NCI-H2196 (cell line): Measurements from ENCODE around the gene QRFPR.
"Not testable (repeated sequence)": the region's sequence is repeated elsewhere in the genome, so short reads cannot be mapped to it uniquely, and the experiment has no call there.

ENCODE experiments used
- DNase-seq: peaks from one replicate; lab custom pipeline; 2025; ENCODE audit not compliant: unreplicated experiment; lab: John Stamatoyannopoulos, UW

The QRFPR gene

DNA sequence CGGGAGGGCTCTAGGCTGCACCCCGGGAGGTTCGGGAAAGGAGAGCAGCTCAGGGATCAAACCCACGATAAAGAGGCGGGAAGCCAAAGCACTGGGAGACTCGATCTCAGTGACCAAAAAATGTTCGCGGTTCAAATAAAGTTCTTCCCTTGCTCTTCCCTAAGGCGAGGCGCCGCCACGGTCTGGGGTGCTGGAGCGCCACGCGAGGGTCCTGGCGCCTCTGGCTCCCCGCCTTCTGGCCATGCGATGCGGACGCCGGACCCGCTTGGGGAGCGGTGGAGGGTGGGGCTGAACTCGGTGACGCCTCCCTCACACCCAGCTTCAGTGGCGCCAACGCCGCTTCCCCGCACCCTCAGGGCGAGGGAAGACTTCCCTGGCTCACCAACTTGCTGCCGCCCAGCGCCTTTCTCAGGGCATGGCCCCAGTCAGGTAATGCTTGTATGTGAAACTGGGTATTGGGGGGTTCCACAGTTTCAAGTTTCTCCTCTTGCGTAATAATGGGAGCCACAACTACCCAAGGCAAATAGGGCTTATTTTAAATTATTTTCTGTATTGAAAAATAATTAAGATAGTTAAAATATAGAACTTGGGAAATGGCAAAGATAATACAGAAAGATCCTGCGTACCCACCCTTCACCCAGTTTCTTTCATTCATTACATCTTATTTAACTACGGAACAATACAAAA, at the start of gene QRFPR:
TSS of gene QRFPR (minus strand) at position 243 of the 687 bp plus-strand sequence. CDS start 371 bp downstream, outside the sequence.
- no peak for DNase-seq

DNA sequence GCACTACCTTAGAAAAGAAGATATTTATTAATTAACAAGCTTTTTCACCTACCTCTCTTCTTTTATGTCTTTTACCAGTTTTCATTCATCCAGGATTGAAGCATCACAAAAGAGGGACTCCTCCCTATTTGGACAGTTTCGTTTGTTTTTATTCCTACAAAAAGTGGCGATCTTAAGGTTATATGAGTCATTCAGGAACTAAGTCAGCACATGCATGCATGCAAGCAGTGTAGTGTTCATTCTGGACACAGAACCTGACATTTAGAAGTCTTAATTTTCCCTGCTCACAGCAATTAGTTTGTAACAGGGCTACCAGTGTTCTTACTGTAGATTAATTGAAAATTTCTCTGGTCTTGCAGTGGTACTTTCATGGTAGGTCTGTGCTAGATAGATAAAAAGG, 47.9 kb upstream of the QRFPR start:
- no peak for DNase-seq

DNA sequence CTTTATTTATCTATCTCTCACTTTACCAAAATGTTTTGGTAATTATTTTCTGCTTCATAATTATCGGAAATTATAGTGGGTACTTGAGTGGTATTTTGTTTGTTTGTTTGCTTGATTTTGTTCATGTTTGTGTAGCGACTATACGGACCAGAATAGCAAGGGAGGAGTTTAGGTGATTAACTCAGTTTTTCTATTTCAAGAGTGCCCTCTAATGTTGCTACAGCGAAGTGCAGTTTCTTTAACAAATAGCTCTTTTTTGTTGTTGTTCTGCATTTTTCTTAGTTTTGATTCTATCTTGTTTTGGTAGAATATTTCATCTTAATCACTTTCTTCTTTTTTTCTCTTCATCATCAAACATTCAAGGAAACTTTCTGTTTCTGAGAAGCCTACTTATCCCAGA, 40.8 kb upstream of the QRFPR start:
- DNase-seq: no peak

DNA sequence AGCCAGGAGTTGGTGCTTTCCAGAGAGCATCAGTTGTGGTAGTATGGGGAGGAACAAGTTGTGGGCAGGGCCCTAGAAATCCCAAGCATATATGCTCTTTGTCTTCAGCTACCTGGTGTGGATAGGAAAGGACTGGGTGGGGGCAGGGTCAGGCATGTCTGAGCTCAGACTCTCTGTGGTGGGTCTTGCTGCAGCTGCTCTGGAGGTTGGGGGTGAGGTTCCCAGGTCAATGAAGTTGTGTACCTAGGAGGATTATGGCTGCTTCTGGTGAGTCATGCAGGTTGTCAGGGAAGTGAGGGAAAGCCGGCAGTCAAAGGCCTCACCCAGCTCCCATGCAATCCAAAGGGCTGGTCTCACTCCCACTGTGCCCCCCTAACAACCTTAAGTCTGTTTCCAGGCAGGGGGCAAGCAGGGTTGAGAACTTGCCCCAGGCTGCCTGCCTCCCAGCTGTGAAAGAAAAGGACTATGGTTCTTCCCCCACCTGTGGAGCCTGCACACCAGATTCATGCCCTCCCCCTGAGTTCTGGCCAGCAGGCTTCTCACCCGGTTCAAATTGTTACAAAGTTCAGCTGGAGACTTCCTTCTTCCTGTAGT, 30.4 kb upstream of the QRFPR start:
- DNase-seq: no peak

DNA sequence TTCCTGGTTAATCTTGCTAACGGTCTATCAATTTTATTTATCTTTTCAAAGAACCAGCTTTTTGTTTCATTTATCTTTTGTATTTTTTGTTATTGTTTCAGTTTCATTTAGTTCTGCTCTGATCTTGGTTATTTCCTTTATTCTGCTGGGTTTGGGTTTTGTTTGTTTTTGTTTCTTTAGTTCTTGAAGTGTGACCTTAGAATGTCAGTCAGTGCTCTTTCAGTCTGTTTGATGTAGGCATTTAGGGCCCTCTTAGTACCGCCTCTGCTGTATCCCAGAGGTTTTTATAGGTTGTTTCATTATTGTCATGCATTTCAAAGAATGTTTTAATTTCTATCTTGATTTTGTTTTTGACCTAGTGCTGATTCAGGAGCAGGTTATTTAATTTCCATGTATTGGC, 27.7 kb upstream of the QRFPR start:
- not testable (repeated sequence) for DNase-seq

DNA sequence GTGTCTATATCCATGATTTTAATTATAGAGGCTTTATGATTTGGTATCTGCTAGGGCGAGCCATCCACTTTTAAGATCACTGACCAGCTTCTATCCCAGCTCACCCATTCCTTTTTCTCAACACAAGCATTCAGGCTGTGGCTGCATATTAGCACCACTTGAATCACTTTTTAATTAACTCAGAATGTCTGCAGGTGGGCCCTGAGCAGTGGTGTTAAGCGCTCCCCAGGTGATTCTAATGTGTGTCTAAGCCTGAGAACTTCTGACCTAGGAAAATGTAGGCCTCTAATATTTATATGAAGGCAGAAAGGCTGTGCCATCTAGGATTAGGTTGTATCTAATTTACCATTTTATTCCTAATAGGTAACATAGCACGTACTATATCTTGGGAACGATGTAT, 19.8 kb upstream of the QRFPR start:
- DNase-seq: no peak

DNA sequence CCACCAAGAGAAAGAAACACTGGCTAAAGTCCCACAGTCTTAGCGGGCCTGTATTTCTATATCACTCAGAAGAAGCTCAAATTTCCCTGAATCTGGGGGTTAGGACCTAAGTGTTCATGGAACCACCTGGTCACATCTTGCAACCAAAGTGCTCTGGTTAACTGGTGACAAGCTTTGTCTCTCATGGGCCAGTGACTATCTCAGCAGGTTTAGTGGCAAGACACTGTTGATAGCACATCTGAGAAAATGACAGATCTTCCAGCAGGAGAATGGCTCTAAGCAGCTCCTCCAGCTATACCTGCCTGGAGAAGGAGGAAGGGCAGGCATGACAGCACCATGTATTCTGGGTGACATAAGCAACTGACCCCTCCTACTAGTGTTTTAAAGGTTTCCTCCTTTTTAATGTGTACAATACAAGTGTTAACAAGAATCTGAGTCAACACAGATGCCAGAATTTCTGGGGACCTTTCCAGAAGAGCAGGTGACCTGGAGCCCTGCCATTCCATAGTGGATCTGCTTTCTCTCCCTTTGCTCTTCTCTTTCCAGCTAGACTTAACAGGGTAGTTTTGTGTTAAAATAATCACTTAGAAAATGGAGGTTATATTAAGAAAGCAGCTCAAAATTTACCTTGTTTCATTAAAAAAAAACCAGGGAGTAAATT, 17.3 kb upstream of the QRFPR start:
- no peak for DNase-seq

DNA sequence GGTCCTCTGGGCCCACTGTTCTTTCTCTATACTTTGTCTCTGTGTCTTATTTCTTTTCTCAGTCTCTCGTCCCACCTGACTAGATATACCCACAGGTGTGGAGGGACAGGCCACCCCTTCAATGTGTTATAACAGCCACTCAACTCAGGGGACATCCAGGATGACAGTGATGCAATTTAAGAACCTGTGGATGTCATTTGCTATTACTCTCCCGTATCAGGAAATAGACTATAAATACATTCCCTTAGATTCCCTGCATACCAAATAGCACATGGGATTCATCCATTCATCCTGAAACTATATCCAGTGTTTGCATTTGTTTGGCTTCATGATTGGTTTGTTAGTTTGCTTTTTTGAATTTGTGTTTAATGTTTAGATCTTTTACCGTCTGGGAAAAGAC, 16.6 kb upstream of the QRFPR start:
- no peak for DNase-seq

DNA sequence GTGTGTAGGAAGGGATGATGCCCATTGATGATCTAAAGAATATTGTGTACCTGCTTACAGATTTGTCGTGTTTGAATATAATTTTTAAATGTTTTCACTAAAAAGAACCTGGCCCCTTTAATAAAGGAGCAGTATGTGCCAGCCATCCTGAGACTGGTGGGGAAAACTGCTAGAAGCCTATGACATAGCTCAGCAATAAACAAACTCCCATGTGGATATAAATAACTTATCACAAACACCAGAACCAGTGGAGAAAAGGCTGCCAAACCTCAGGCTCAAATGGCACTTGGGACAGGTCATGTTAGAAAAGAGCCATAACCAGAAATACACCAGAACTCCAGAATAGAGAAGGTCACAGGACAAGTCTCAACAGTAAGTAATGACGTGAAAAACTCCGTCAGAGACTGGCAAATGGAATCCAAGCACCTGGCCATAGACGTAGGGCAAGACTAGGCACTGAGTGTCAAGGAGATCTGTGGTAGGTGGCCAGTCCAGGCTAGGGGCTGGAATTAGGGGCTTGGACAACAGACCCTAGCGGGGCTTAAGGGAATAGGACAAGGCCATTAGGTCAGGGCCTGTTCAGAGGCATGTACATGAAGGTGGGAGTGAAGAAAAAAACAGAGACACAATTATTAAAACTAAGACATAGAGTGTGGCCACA, 11.7 kb upstream of the QRFPR start:
- DNase-seq: no peak

DNA sequence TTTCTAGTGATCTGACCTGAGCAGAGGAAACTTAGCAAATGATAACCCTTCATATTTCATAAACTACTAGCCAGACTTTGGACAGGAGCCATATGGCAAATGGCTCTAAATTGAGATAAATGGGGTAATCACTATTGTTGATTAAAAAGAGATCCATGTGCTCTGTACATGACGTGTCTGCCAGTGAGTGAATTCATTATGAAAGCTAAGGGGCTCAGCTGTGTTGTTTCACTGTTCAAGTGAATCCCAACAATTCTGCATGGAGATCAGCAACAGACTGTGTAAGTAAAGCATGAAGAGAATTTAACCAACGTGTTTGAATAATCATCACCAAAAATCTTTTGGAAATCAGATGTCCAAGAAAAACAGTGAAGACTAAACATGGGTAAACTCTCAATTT, 9.5 kb upstream of the QRFPR start:
- no peak for DNase-seq

DNA sequence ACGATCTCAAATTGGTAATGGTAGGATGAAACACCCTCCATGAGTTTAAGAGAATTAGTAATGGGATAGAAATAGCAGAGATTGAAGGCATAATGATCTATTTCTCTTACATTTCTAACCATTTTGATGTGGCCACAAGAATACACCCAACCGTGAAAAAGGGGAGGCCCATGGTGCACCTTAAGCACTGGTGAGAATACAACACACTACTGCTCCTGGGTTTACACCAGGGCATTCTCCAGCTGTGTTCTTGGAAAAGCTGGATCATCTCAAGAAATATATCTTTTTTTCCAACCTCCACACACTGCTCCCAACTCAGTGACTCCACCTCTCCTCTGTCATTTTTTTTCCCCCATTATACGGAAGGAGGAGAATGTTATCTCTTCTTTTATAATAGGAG, 1.5 kb downstream of the QRFPR start:
- DNase-seq: no peak

DNA sequence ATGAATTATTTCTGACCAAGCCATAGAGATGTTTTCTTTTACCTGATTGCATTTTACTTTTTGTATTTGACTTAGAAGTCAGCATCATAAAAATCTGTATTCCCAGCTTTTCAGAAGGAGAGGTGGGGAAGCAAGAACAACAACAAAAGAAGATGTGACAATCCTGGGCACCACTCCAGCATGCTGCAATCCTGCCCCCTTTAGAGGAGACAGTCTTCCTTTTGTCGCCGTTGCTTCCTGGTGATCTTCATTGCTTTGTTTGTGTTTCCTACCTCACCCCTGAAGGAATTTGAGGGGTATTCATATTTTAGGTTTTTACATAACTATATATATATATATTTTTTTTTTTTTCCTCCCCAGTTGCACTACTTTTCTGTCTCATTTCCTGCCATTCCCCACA, 3.7 kb downstream of the QRFPR start:
- no peak for DNase-seq

DNA sequence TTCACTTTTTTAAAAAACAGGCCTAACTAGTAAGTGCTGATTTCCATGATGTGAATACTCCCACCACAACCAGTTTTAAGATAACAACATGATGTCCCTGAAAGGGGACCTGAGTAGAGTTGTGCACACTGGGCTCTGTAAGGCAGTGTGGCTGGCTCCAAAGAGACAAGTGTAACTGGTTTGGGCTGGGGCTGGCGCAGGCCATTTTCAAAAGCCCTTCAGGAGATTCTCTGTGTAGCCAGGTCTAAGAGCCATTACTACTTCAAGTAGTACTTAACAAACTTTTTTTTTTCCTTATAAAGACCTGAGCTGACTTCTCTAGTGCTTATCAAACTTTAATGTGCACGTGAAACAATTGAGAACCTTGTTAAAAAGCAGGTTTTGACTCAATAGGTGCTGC, 4.3 kb downstream of the QRFPR start:
- DNase-seq: no peak

DNA sequence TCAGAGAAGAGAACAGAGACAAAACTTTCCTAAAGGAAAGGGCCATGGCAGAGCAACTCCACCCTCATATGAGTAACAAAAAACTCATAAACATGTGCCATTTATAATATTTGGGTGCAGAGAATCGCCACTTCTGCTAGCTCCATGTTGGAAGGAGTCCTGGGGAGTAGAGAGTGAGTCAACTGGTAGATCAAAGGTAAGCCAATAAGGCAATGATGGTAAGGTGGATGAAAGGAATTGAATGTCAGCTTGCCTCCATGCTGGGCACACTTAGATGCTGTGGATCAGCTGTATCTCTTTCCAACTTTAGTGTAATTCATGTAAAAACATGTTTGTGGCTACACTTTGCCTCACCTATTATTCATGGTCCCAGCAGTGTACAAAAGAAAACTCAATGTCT, 4.7 kb downstream of the QRFPR start:
- no peak for DNase-seq

DNA sequence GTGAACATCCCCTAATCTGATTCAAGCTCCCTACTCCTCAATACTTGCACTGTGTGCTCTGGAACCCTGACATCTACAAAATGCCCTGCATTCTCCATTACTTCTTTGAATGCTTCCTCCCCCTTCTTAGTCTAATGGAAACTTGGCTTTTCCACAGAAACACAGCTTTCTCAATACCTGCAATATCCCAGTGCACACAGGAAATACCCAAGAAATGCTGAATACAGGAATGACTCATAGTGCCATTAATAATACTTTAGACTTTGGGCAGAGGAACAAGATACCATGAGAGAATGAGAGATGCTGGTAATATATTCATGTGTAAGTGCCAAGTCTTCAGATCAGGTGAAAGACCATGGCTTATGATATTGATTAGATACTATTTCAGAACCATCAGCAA, 5.6 kb downstream of the QRFPR start:
- DNase-seq: no peak

DNA sequence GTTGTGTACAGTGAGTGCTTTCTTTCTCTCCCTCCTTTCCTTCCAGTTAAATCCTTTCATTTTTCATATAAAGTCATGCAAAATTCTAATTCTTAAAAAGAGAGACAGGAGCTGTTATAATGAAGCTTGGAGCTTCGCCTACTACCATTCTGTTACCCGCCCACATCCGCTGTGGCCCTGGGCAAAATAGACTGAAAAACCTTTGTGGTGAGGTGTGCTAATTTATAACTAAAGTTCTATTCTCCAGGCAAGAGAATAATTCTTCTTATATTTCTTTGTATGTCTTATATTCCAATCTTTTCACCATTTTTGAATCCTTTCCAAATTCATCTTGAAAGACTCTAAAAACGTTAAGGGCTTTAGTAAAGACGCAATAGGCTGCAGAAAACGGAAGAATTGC, 7.0 kb downstream of the QRFPR start:
- no peak for DNase-seq

DNA sequence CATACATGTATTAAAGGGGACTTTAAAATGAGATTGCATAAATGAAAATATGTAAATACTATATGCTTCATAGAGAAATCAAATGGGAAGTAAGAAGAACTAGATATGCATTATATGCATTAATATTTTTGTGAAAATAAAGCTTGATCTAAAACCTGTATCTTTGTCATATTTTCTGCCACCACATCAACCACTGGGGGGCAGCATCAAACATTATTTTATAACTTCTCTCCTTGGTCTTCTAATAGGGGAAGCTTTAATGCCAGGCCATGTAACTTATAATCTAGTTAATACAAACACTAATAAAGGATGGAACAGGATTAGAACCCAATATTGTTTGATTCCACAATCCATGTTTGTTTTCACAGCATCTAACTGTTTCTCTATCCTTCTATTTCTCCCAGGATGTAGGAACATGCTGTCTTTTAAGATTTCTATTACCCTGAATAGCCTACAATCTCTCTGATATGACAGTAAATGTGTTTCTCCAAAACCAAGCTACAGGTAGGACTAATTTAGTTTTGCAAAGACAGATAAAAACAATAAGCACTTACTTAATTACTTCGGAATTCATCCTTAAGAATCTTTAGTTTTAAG, 10.0 kb downstream of the QRFPR start:
- DNase-seq: peak; percentile 3

DNA sequence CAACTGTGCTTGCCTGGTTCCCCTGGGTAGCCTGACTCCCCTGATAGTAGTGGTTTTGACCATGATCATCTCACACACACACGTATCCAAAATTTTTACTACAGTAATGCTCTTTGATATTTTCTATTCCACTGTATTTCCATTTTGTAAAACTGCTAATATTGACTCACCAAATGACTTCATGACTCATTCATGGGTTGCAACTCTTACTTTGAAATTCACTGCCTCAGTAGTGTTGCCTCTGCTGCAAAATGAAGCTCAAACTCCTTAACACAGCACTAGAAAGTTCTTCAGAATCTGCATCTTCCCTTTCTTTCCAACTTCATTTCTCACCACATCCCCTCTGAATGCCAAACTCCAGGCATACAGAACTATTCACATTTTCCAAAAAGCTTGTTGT, 20.3 kb downstream of the QRFPR start:
- no peak for DNase-seq

DNA sequence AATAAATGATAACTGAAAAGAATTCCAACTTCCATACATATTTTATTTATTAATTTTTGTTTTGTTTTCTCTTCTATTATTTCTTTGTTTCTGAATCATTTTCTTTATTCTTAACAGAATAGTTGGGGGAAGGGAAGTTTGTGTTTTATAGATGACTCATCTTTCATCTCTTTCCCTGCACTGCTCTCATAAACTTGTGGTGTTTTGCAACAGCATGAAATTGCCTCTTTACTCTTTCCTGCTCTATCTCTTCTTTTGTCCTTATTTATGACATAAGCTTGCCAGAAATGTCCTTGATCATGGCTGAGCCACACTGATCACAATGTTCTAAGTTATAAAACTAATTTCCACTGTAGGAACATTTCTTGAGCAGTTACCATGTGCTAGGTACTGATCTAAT, 22.3 kb downstream of the QRFPR start:
- DNase-seq: no peak

DNA sequence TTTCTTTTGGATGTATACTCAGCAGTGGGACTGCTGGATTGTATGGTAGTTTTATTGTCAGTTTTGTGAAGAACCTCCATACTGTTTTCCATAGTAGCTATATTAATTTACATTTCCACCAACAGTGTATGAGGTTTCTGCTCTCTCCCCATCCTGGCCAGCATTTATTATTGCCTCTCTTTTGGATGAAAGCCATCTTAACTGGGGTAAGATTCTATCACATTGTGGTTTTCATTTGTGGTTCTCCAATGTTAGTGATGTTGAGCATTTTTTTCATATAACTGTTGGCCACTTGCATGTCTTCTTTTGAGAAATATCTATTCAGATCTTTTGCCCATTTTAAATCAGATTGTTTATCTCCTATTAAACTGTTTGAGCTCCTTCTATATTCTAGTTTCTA, 27.6 kb downstream of the QRFPR start:
- DNase-seq: no peak

DNA sequence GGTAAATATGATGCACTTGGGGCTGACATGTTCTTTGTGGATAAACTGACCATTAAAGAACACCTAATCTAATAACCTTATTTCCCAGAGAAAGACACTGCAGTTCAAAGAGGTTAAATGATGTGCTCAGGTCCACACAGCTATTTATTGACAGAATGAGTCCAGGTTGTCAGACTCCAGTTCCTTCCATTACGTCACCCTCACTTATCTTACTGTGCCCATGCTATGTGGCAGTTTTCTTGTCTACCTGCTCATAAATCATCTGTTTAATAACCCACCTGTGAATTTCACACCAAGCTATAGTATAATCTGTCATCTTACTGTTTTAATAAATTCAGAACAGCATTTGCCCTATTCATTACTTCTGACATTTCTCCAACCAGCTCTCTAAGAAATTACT, 36.7 kb downstream of the QRFPR start:
- no peak for DNase-seq

DNA sequence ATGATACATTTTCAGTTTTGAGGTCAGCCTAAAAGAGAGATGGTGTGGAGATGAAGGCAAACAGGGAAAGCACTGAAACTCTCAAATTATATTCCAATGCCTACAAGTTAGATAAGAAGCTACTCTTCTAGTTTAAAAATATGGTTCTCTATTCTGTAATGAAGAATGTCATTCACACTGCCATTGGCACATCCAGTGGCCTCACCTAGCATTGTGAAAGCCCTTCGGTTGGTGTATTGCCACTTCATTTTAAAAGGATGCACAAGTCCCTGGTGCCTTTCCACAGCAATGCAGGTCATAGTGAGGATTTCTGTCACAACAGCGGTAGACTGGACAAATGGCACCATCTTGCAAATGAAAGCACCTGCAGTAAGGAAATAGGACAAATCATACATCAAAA, 40.6 kb downstream of the QRFPR start:
- DNase-seq: no peak
